ENCODE results near the gene CDC5L.

DNA sequence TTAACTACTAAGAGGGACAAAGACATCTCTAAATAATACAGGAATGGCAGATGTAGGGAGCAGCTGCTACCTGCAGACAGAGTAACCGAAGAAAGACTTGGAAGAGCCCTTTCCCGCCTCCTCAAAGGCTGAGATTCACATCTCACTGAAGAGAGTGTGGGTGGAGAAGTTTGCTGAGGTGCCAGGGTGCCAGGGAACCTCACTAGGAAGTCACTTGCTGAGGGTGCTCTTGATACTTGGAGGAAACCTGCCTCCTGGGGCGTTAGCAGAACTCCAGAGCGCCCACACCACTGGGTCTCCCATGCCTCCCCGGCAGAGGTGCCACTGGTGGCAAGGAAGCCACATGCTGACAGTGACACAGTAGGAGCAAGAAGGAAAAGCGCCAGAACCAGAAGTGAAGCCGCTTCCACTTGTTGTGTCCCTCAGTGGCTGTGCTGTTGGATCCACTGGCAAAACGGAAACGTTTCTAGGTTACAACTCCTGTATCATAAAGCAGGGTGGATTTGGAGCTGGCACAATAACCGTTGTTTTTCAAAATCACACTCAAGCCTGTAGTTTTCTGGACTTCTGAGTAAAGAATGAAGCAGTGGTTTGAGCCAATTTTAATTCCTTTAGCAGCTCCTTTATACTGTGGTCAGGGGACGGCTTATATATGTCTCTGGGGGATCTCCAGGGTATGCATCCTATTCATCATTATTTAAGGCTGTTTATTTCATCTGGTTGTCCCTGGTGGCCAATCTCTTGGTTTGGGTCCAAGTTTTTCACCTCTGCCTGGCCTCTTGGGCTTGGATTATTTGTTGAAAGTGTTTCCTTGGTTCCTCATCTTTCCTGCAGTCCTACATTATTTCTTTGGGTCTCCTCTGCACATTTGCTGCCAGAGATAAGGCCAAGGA, 64.5 kb downstream of the CDC5L start:
- no peak for TF ChIP-seq LEF1 (IDR thresholded peaks at IDR 0.05; ENCODE audit: borderline replicate concordance)
- TF ChIP-seq ZNF384 (IDR thresholded peaks at IDR 0.05): no peak

Data from HEK293T (cell line).